Measurements from ENCODE around the gene TNNI3K.

DNA sequence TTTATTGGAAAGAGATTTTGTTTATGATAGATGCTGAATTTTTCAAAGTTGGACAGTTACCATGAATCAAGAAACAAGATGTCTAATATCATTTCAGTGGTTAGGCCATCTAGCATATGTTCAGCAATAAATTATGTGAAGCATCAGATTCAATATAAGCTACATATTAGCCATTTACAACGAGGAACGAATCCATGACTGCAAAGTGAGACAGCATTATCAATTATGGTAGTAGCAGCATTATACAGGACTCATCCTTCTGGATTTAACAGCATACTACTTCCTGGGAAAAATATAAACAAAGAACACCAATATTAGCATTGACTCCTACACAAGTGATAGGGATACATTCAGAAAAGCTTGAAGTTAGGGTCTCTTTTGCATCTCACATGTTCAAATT, 218.1 kb downstream of the TNNI3K start:
- TF ChIP-seq, protein P1, sequence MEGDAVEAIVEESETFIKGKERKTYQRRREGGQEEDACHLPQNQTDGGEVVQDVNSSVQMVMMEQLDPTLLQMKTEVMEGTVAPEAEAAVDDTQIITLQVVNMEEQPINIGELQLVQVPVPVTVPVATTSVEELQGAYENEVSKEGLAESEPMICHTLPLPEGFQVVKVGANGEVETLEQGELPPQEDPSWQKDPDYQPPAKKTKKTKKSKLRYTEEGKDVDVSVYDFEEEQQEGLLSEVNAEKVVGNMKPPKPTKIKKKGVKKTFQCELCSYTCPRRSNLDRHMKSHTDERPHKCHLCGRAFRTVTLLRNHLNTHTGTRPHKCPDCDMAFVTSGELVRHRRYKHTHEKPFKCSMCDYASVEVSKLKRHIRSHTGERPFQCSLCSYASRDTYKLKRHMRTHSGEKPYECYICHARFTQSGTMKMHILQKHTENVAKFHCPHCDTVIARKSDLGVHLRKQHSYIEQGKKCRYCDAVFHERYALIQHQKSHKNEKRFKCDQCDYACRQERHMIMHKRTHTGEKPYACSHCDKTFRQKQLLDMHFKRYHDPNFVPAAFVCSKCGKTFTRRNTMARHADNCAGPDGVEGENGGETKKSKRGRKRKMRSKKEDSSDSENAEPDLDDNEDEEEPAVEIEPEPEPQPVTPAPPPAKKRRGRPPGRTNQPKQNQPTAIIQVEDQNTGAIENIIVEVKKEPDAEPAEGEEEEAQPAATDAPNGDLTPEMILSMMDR (IDR thresholded peaks at IDR 0.05; ENCODE audit: low read length): no peak
- no peak for TF ChIP-seq EZH2 (IDR thresholded peaks at IDR 0.05; ENCODE audit: borderline replicate concordance, low read length)

All from OCI-LY1 (cell line).